ENCODE results near the gene ASIC4.

GRCh38 chr2:219581346-219581745 lies 67.1 kb downstream of the ASIC4 start:
- TF ChIP-seq, protein P1, sequence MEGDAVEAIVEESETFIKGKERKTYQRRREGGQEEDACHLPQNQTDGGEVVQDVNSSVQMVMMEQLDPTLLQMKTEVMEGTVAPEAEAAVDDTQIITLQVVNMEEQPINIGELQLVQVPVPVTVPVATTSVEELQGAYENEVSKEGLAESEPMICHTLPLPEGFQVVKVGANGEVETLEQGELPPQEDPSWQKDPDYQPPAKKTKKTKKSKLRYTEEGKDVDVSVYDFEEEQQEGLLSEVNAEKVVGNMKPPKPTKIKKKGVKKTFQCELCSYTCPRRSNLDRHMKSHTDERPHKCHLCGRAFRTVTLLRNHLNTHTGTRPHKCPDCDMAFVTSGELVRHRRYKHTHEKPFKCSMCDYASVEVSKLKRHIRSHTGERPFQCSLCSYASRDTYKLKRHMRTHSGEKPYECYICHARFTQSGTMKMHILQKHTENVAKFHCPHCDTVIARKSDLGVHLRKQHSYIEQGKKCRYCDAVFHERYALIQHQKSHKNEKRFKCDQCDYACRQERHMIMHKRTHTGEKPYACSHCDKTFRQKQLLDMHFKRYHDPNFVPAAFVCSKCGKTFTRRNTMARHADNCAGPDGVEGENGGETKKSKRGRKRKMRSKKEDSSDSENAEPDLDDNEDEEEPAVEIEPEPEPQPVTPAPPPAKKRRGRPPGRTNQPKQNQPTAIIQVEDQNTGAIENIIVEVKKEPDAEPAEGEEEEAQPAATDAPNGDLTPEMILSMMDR (conservative IDR thresholded peaks at IDR 0.05; ENCODE audit: low read depth, low read length) = no peak
- TF ChIP-seq EZH2 (IDR thresholded peaks at IDR 0.05; ENCODE audit: low read length, unreplicated experiment) = no peak

All from PC-3 (cell line).